ENCODE data around the gene PLCB1. TPM values are rescaled to one million over a fixed set of nuclear protein-coding genes. Genes with fewer than 3 reads are reported as not detected.

Gene PLCB1
- total RNA-seq, 1 donor from 2014 or later: 16.2 TPM

DNA sequence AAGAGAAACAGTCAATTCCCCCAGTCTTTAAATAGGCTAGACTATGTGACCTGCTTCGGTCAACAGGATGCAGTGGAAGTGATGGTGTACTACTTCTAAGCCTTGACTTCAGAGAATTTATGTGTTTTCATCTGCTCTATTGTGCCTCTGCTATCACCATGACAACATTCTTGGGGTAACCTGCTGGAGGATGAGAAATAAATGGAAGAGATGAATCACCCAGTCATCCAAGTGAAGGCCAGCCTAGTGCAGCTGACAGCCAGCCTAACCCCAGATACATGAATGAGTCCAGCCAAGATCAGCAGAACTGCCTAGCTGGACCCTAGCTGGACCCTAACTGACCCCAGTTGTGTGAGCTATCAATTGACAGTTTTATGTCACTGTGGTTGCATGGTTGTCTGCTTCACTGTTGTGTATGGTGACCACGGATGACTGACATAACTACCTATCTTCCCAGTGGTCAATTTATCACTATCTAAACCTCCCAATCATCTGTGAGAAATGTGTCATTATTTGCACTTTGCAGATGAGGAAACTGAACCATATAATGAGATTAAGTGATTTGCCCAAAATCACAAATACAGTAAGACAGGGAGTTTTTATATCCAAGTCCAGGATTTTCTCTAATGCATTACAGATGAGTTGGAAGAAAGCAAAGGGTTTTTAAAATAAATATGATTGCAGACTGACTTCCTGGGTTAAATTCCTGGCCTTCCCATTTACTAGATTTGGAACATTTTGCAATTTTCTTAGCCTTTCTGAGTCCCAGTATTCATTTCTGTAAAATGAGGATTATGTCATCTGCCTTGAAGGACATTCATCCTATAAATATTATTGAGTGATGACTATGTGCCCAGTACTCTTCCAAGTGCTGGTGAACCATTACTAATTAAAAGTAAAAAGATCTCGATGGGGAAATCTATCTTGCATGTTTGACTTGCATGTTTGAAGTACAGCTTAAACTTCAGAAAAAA, 800.4 kb downstream of the PLCB1 start:
- Mint-ChIP-seq H3K27me3 (no peaks in the 10 kb centered on the region), H3K4me1 (ENCODE audit: low read depth) (peaks cover 1% of the 10 kb centered on the region), H3K27ac (no peak overlapping the region), H3K4me3 (ENCODE audit: low read depth) (no peak overlapping the region), H3K36me3 (ENCODE audit: insufficient read depth) (no peaks in the 10 kb centered on the region), H3K9me3 (ENCODE audit: low read depth) (no peaks in the 10 kb centered on the region)
- TF ChIP-seq, protein P1, sequence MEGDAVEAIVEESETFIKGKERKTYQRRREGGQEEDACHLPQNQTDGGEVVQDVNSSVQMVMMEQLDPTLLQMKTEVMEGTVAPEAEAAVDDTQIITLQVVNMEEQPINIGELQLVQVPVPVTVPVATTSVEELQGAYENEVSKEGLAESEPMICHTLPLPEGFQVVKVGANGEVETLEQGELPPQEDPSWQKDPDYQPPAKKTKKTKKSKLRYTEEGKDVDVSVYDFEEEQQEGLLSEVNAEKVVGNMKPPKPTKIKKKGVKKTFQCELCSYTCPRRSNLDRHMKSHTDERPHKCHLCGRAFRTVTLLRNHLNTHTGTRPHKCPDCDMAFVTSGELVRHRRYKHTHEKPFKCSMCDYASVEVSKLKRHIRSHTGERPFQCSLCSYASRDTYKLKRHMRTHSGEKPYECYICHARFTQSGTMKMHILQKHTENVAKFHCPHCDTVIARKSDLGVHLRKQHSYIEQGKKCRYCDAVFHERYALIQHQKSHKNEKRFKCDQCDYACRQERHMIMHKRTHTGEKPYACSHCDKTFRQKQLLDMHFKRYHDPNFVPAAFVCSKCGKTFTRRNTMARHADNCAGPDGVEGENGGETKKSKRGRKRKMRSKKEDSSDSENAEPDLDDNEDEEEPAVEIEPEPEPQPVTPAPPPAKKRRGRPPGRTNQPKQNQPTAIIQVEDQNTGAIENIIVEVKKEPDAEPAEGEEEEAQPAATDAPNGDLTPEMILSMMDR (IDR thresholded peaks at IDR 0.05; ENCODE audit: unreplicated experiment): no peak
- DNase-seq (ENCODE audit: low spot score, unreplicated experiment): no peak

DNA sequence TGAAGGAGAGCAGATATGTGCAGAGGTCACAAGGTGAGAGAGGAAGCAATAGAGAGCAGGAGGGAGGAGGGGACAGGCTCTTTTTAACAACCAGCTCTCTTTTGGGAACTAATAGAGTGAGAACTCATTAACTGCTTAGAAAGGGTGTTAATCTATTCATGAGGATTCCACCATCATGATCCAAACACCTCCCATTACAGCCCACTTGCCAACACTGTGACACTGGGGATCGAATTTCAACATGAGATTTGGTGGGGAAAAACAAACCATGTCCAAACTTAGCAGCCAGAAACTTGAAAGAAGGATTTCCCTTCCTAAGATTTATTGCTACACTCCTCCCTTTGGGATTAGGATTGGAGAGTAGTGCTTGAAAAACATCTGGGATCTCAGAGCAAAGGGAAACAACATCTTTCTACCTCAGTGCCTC, 801.3 kb downstream of the PLCB1 start:
- Mint-ChIP-seq H3K4me1 (ENCODE audit: low read depth) (peaks cover 1% of the 10 kb centered on the region), H3K27ac (no peak overlapping the region), H3K36me3 (ENCODE audit: insufficient read depth) (no peaks in the 10 kb centered on the region), H3K27me3 (no peaks in the 10 kb centered on the region), H3K4me3 (ENCODE audit: low read depth) (no peak overlapping the region), H3K9me3 (ENCODE audit: low read depth) (no peaks in the 10 kb centered on the region)
- TF ChIP-seq, protein P1 (IDR thresholded peaks at IDR 0.05; ENCODE audit: unreplicated experiment): no peak
- DNase-seq (ENCODE audit: low spot score, unreplicated experiment): no peak

DNA sequence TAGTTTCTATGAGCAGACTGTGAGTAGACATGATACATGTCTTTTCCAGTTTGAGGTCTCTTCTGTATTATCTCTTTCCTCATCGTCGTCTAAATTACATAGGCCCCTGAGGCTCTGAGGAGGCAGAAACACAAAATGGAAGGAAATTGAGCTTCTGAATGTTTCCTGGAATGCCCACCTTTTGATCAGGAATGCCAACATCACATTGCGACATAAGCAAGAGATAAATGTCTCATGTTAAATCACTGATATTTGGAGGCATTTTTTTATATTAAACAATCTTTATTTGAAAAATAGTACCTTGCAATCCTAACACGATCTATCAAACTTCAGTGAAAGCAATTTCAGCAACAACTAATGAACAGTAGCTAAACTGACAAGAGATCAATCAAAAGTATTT, 802.3 kb downstream of the PLCB1 start:
- no peak overlapping the region for H3K4me3 Mint-ChIP-seq (ENCODE audit: low read depth)
- no peak overlapping the region for H3K27ac Mint-ChIP-seq
- no peak for DNase-seq (ENCODE audit: low spot score, unreplicated experiment)
- H3K4me1 Mint-ChIP-seq (ENCODE audit: low read depth): peaks cover 1% of the 10 kb centered on the region
- H3K9me3 Mint-ChIP-seq (ENCODE audit: low read depth): no peaks in the 10 kb centered on the region
- TF ChIP-seq, protein P1 (IDR thresholded peaks at IDR 0.05; ENCODE audit: unreplicated experiment): no peak
- no peaks in the 10 kb centered on the region for H3K27me3 Mint-ChIP-seq
- no peaks in the 10 kb centered on the region for H3K36me3 Mint-ChIP-seq (ENCODE audit: insufficient read depth)

Other genes with a start within 250 kb of the PLCB1 start
- not detected in 2 replicates for gene HAO1, start 191.8 kb upstream of the PLCB1 start, total RNA-seq
- gene TMX4, start 112.5 kb upstream of the PLCB1 start, total RNA-seq: 17.8 and 20.3 TPM in 2 replicates

Measured in progenitor cell of endocrine pancreas (in vitro differentiated cells).